ENCODE data around the gene CPNE4. TPM values are rescaled to one million over a fixed set of nuclear protein-coding genes. Genes with fewer than 3 reads are reported as not detected.

Gene CPNE4
- total RNA-seq, 1 experiment from 2014 or later: 1.9 TPM

DNA sequence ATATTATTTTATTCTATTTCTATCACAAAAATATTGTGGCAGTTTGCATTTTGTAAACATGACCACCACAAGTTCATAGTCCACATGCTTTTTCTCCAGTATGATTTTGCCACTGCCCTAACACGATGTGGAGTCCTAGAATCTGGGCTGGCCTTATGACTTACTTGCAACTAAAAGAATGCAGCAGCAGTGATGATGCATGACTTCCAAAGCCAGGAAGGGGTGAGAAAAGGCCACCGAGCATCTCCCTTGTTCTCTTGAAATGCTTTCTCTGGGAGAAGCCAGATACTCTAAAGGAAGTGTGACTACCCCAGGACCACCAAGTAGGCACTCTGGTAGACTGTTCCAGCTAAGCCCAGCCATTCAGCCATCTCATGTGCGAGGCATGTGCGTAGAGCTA, 340.4 kb downstream of the CPNE4 start:
- no peak overlapping the region for H3K4ac ChIP-seq (ENCODE audit: low read depth, low read length)
- no peak overlapping the region for H3K4me3 Mint-ChIP-seq
- H3K27ac Mint-ChIP-seq: no peak overlapping the region
- H4K91ac ChIP-seq (ENCODE audit: insufficient read length, low read depth, low read length): no peak overlapping the region
- H3K27ac ChIP-seq (ENCODE audit: insufficient read length, low read depth, low read length): no peak overlapping the region
- no peak overlapping the region for H2BK20ac ChIP-seq (ENCODE audit: low read depth, low read length, poor library complexity, severe bottlenecking)
- no peak overlapping the region for H3K9ac ChIP-seq (ENCODE audit: extremely low read depth, insufficient read length, low read length)
- H3K79me2 ChIP-seq (ENCODE audit: insufficient read depth, low read length): no peaks in the 10 kb centered on the region
- no peaks in the 10 kb centered on the region for H3K27me3 ChIP-seq (ENCODE audit: insufficient read depth, low read length)
- H2BK120ac ChIP-seq (ENCODE audit: low read depth, low read length, poor library complexity, severe bottlenecking): no peak overlapping the region
- no peaks in the 10 kb centered on the region for H3K9me3 Mint-ChIP-seq
- H3K23me2 ChIP-seq (ENCODE audit: insufficient read length, low read depth, low read length, poor library complexity, severe bottlenecking): no peaks in the 10 kb centered on the region
- no peak overlapping the region for H4K8ac ChIP-seq (replicated peaks; ENCODE audit: insufficient read length, low read depth, low read length)
- H3K56ac ChIP-seq (ENCODE audit: insufficient read length, low read depth, low read length): no peak overlapping the region
- H3K27me3 Mint-ChIP-seq (ENCODE audit: low read depth): no peaks in the 10 kb centered on the region
- WGBS (ENCODE audit: extremely low coverage, insufficient read length, low lambda C conversion rate): no CpG with 5 or more reads among the region's 4 CpGs
- no peak overlapping the region for H2BK5ac ChIP-seq (ENCODE audit: insufficient read length, low read length)
- H3K18ac ChIP-seq (ENCODE audit: insufficient read length, low read depth, low read length): no peak overlapping the region
- no peak overlapping the region for H3T11ph ChIP-seq (ENCODE audit: low read length)
- H3K79me1 ChIP-seq (ENCODE audit: insufficient read depth, low read depth, low read length, poor library complexity, severe bottlenecking): no peaks in the 10 kb centered on the region
- TF ChIP-seq, protein P1, sequence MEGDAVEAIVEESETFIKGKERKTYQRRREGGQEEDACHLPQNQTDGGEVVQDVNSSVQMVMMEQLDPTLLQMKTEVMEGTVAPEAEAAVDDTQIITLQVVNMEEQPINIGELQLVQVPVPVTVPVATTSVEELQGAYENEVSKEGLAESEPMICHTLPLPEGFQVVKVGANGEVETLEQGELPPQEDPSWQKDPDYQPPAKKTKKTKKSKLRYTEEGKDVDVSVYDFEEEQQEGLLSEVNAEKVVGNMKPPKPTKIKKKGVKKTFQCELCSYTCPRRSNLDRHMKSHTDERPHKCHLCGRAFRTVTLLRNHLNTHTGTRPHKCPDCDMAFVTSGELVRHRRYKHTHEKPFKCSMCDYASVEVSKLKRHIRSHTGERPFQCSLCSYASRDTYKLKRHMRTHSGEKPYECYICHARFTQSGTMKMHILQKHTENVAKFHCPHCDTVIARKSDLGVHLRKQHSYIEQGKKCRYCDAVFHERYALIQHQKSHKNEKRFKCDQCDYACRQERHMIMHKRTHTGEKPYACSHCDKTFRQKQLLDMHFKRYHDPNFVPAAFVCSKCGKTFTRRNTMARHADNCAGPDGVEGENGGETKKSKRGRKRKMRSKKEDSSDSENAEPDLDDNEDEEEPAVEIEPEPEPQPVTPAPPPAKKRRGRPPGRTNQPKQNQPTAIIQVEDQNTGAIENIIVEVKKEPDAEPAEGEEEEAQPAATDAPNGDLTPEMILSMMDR (conservative IDR thresholded peaks at IDR 0.05): no peak
- no peaks in the 10 kb centered on the region for H3K36me3 Mint-ChIP-seq (ENCODE audit: insufficient read depth in 1 of 3, low read depth in 3 of 3)
- H2BK15ac ChIP-seq (ENCODE audit: low read depth, low read length): no peak overlapping the region
- H2AK5ac ChIP-seq (ENCODE audit: insufficient read length, low read length): no peak overlapping the region
- H3K23ac ChIP-seq (ENCODE audit: insufficient read length, low read depth, low read length): no peak overlapping the region
- no peak overlapping the region for H2AFZ ChIP-seq (ENCODE audit: low read length)
- DNase-seq: no peak
- H3K4me1 ChIP-seq (ENCODE audit: insufficient read depth, low read length): no peaks in the 10 kb centered on the region
- H3K9me3 ChIP-seq (ENCODE audit: control insufficient read depth, low read depth, low read length): no peaks in the 10 kb centered on the region
- H3K4me1 Mint-ChIP-seq: peaks cover 0 to 2% of the 10 kb centered on the region in 2 experiments; a peak in 1 of 4 replicates
- H3K4me2 ChIP-seq (ENCODE audit: insufficient read depth, insufficient read length, low read length): no peak overlapping the region
- no peak overlapping the region for H2BK12ac ChIP-seq (ENCODE audit: insufficient read length, low read depth, low read length)
- H3K14ac ChIP-seq (ENCODE audit: insufficient read depth, low read length): no peak overlapping the region
- no peaks in the 10 kb centered on the region for H4K20me1 ChIP-seq (ENCODE audit: control insufficient read depth, insufficient read depth, insufficient read length)
- no peak overlapping the region for H4K5ac ChIP-seq (ENCODE audit: insufficient read length, low read depth, low read length)
